ENCODE results near the gene WIPF1. TPM values are rescaled to one million over a fixed set of nuclear protein-coding genes. Genes with fewer than 3 reads are reported as not detected.

Gene WIPF1
- total RNA-seq, 1 experiment from 2014 or later: 6.0 TPM

GRCh38 chr2:174527101-174527721 is 70.4 kb downstream of the WIPF1 start:
- Mint-ChIP-seq H3K4me3 (ENCODE audit: unreplicated experiment) (no peak overlapping the region), H3K27ac (ENCODE audit: low read depth, unreplicated experiment) (no peak overlapping the region), H3K9me3 (ENCODE audit: unreplicated experiment) (peaks cover 18% of the 10 kb centered on the region), H3K27me3 (ENCODE audit: insufficient read depth, unreplicated experiment) (peaks cover 9% of the 10 kb centered on the region), H3K36me3 (ENCODE audit: insufficient read depth, unreplicated experiment) (no peaks in the 10 kb centered on the region), H3K4me1 (ENCODE audit: insufficient read depth, unreplicated experiment) (no peaks in the 10 kb centered on the region)
- no peak for DNase-seq (ENCODE audit: unreplicated experiment)
- TF ChIP-seq CTCF (IDR thresholded peaks at IDR 0.05; ENCODE audit: unreplicated experiment): no peak
- POLR2A ChIA-PET: no interaction called here
- CTCF ChIA-PET: interaction anchor here (0.5 kb wide), 1 partner anchor 44 kb away, joined by 4 read pairs; no protein-coding TSS in a partner anchor
- no TSS peak for BruUV-seq (replicated peaks)
- intact Hi-C loops (cut with micrococcal nuclease): no loop called here

- POLR2A ChIA-PET: interaction anchor here (0.6 kb wide), 1 partner anchor 63 kb away, joined by 5 read pairs; no protein-coding TSS in a partner anchor
- Mint-ChIP-seq H3K9me3 (ENCODE audit: unreplicated experiment) (peaks cover 18% of the 10 kb centered on the region), H3K36me3 (ENCODE audit: insufficient read depth, unreplicated experiment) (no peaks in the 10 kb centered on the region), H3K27me3 (ENCODE audit: insufficient read depth, unreplicated experiment) (peaks cover 26% of the 10 kb centered on the region), H3K4me3 (ENCODE audit: unreplicated experiment) (no peak overlapping the region), H3K4me1 (ENCODE audit: insufficient read depth, unreplicated experiment) (no peaks in the 10 kb centered on the region), H3K27ac (ENCODE audit: low read depth, unreplicated experiment) (no peak overlapping the region)
- no peak for TF ChIP-seq CTCF (IDR thresholded peaks at IDR 0.05; ENCODE audit: unreplicated experiment)
- BruUV-seq (replicated peaks): no TSS peak
- CTCF ChIA-PET: interaction anchor here (0.7 to 1.1 kb wide), 2 partner anchors 63 to 163 kb away, joined by 3 to 6 read pairs; no protein-coding TSS in a partner anchor
- intact Hi-C loops (cut with micrococcal nuclease): no loop called here
- no peak for DNase-seq (ENCODE audit: unreplicated experiment)
Measured at GRCh38 chr2:174524527-174524926, 73.1 kb downstream of the WIPF1 start.

GRCh38 chr2:174522553-174522952 is 75.1 kb downstream of the WIPF1 start:
- peaks cover 26% of the 10 kb centered on the region for H3K27me3 Mint-ChIP-seq (ENCODE audit: insufficient read depth, unreplicated experiment)
- peak; percentile 10 for TF ChIP-seq CTCF (IDR thresholded peaks at IDR 0.05; ENCODE audit: unreplicated experiment)
- ChIA-PET POLR2A (no interaction called here), CTCF (interaction anchor here (0.6 to 3.5 kb wide), 4 partner anchors 10 to 60 kb away, joined by 3 to 24 read pairs (median 4); no protein-coding TSS in a partner anchor)
- H3K4me1 Mint-ChIP-seq (ENCODE audit: insufficient read depth, unreplicated experiment): no peaks in the 10 kb centered on the region
- H3K4me3 Mint-ChIP-seq (ENCODE audit: unreplicated experiment): no peak overlapping the region
- no TSS peak for BruUV-seq (replicated peaks)
- H3K27ac Mint-ChIP-seq (ENCODE audit: low read depth, unreplicated experiment): no peak overlapping the region
- H3K36me3 Mint-ChIP-seq (ENCODE audit: insufficient read depth, unreplicated experiment): no peaks in the 10 kb centered on the region
- intact Hi-C loops (cut with micrococcal nuclease): loop anchor here (1.0 kb wide), 1 partner anchor 60 kb away; no protein-coding TSS in a partner anchor
- no peak for DNase-seq (ENCODE audit: unreplicated experiment)
- H3K9me3 Mint-ChIP-seq (ENCODE audit: unreplicated experiment): peaks cover 14% of the 10 kb centered on the region

- no peak overlapping the region for H3K27ac Mint-ChIP-seq (ENCODE audit: low read depth, unreplicated experiment)
- H3K9me3 Mint-ChIP-seq (ENCODE audit: unreplicated experiment): no peaks in the 10 kb centered on the region
- no peaks in the 10 kb centered on the region for H3K36me3 Mint-ChIP-seq (ENCODE audit: insufficient read depth, unreplicated experiment)
- intact Hi-C loops (cut with micrococcal nuclease): no loop called here
- no peak overlapping the region for H3K4me3 Mint-ChIP-seq (ENCODE audit: unreplicated experiment)
- no peak for TF ChIP-seq CTCF (IDR thresholded peaks at IDR 0.05; ENCODE audit: unreplicated experiment)
- no peak for DNase-seq (ENCODE audit: unreplicated experiment)
- BruUV-seq (replicated peaks): no TSS peak
- POLR2A ChIA-PET: no interaction called here
- no peaks in the 10 kb centered on the region for H3K4me1 Mint-ChIP-seq (ENCODE audit: insufficient read depth, unreplicated experiment)
- H3K27me3 Mint-ChIP-seq (ENCODE audit: insufficient read depth, unreplicated experiment): peaks cover 16% of the 10 kb centered on the region
- CTCF ChIA-PET: interaction anchor here (1.0 to 1.4 kb wide), 3 partner anchors 29 to 179 kb away, joined by 3 to 4 read pairs (median 4); no protein-coding TSS in a partner anchor
Measured at GRCh38 chr2:174518395-174518794, 79.2 kb downstream of the WIPF1 start.
